Measurements from ENCODE around the gene PNMT. TPM values are rescaled to one million over a fixed set of nuclear protein-coding genes. Genes with fewer than 3 reads are reported as not detected.

PNMT gene
- total RNA-seq, 1 experiment from 2014 or later: 1.1 TPM

DNA sequence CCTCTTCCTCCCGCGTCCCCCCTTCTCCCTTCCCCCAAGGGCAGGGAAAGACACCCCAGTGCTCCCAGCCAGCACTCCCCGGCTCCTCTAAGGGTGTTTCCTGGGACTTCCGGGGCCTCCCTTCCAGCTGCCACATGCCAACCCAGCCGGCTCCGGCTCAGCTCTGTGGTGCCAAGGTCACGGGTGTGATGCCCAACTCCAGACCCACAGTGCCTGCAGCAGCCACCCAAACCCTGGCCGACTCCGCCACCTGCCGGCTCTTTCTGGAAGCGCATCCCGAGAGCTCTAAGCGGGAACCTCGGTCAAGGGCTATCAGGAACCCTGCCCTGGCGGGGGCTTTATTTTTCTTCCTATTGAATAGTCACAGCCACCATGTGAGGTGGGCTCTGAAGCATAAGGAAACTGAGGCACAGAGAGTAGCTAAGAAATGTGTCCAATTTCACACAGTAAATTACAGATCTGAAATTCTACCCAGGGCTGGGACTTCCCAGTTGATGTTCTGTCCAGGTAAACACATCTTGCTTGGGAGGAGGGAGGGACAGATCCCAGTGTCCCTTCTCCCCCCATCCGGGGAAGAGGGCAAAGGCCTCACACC lies 44.8 kb upstream of the PNMT start:
- Histone ChIP-seq H3K9me2 (ENCODE audit: insufficient read depth) (no peaks in the 10 kb centered on the region), H4K20me1 (ENCODE audit: insufficient read depth) (no peaks in the 10 kb centered on the region), H3K4me2 (peak overlapping the region; percentile 31; the same call in 1 of the 2 replicates), H3K27me3 (ENCODE audit: insufficient read depth, low read depth) (no peaks in the 10 kb centered on the region), H3K4me1 (replicated peaks; ENCODE audit: insufficient read depth) (0 out of 2 replicates have a peak, but pooled peaks cover 8% of the 10 kb centered on the region), H3K9me3 (ENCODE audit: insufficient read depth, low read depth) (no peaks in the 10 kb centered on the region), H3K36me3 (ENCODE audit: low read depth) (no peaks in the 10 kb centered on the region), H2AFZ (no peak overlapping the region), H3K27ac (no peak overlapping the region), H3F3A (ENCODE audit: insufficient read depth, low read depth) (peaks cover 21% of the 10 kb centered on the region), H3K4me3 (no peak overlapping the region), H3K79me2 (ENCODE audit: low read depth) (no peaks in the 10 kb centered on the region)
- TF ChIP-seq, protein P1, sequence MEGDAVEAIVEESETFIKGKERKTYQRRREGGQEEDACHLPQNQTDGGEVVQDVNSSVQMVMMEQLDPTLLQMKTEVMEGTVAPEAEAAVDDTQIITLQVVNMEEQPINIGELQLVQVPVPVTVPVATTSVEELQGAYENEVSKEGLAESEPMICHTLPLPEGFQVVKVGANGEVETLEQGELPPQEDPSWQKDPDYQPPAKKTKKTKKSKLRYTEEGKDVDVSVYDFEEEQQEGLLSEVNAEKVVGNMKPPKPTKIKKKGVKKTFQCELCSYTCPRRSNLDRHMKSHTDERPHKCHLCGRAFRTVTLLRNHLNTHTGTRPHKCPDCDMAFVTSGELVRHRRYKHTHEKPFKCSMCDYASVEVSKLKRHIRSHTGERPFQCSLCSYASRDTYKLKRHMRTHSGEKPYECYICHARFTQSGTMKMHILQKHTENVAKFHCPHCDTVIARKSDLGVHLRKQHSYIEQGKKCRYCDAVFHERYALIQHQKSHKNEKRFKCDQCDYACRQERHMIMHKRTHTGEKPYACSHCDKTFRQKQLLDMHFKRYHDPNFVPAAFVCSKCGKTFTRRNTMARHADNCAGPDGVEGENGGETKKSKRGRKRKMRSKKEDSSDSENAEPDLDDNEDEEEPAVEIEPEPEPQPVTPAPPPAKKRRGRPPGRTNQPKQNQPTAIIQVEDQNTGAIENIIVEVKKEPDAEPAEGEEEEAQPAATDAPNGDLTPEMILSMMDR (conservative IDR thresholded peaks at IDR 0.05): peak; percentile 96
- no peak for TF ChIP-seq EZH2 (IDR thresholded peaks at IDR 0.05; ENCODE audit: low read depth)
- DNase-seq: peak; percentile 53 to 79
- intact Hi-C loops (cut with micrococcal nuclease; ENCODE audit: unreplicated experiment): loop anchor here (1.0 to 5.0 kb wide), 6 partner anchors 49 to 544 kb away; partner anchors contain the start of genes IKZF3 and PSMD3
- no TSS peak for BruUV-seq (replicated peaks)
- ChIA-PET POLR2A (ENCODE audit: unreplicated experiment) (interaction anchor here (0.6 to 0.7 kb wide), 2 partner anchors 76 to 151 kb away, joined by 4 to 7 read pairs; no protein-coding TSS in a partner anchor), CTCF (interaction anchor here (0.6 to 1.6 kb wide), 4 partner anchors 11 to 76 kb away, joined by 3 to 10 read pairs (median 4); no protein-coding TSS in a partner anchor)

- ChIA-PET POLR2A (ENCODE audit: unreplicated experiment) (no interaction called here), CTCF (interaction anchor here (1.6 kb wide), 1 partner anchor 71 kb away, joined by 5 read pairs; no protein-coding TSS in a partner anchor)
- no peak overlapping the region for H3K27ac ChIP-seq
- TF ChIP-seq, protein P1 (conservative IDR thresholded peaks at IDR 0.05): no peak
- no peak for TF ChIP-seq EZH2 (IDR thresholded peaks at IDR 0.05; ENCODE audit: low read depth)
- no peak for DNase-seq
- H3K36me3 ChIP-seq (ENCODE audit: low read depth): no peaks in the 10 kb centered on the region
- H3K4me3 ChIP-seq: no peak overlapping the region
- H3K9me2 ChIP-seq (ENCODE audit: insufficient read depth): no peaks in the 10 kb centered on the region
- H3K9me3 ChIP-seq (ENCODE audit: insufficient read depth, low read depth): no peaks in the 10 kb centered on the region
- intact Hi-C loops (cut with micrococcal nuclease; ENCODE audit: unreplicated experiment): loop anchor here (5.0 kb wide), 2 partner anchors 417 to 543 kb away; no protein-coding TSS in a partner anchor
- no peaks in the 10 kb centered on the region for H3K79me2 ChIP-seq (ENCODE audit: low read depth)
- H3F3A ChIP-seq (ENCODE audit: insufficient read depth, low read depth): peaks cover 20% of the 10 kb centered on the region
- no TSS peak for BruUV-seq (replicated peaks)
- 0 out of 2 replicates have a peak, but pooled peaks cover 8% of the 10 kb centered on the region for H3K4me1 ChIP-seq (replicated peaks; ENCODE audit: insufficient read depth)
- no peak overlapping the region for H3K4me2 ChIP-seq
- no peaks in the 10 kb centered on the region for H4K20me1 ChIP-seq (ENCODE audit: insufficient read depth)
- no peaks in the 10 kb centered on the region for H3K27me3 ChIP-seq (ENCODE audit: insufficient read depth, low read depth)
- no peak overlapping the region for H2AFZ ChIP-seq
These were observed 43.9 kb upstream of the PNMT start for GRCh38 chr17:39624313-39624712.

DNA sequence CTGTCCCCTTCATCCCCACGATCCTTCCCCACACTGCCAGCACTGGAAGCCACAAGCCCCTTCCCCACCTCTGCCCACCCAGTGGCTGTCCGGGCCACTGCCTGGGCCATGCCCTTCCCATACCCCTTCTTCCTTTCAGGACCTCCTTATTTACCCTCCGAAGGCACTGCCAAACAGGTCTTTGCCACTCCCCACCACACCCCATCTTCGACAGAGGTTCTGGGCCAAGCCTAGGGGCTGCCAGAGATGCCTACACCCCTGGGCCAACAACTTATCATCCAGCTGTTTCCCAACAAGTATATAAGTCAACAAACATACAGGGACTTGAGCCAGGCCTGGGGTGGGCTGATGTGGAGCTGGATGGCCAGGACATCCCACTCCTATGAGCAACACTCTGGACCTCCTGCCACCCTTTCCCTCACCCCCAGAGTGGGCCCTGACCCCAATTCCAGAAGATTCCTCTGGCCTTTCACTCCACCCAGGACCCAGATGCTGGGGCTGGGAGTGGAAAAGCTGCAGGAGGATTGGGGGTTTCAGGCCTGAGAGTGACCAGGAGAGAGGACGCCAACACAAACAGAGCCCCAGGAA lies 43.0 kb upstream of the PNMT start:
- Histone ChIP-seq H3K79me2 (ENCODE audit: low read depth) (no peaks in the 10 kb centered on the region), H3K27ac (no peak overlapping the region), H3K36me3 (ENCODE audit: low read depth) (no peaks in the 10 kb centered on the region), H3K4me2 (no peak overlapping the region), H3K9me2 (ENCODE audit: insufficient read depth) (no peaks in the 10 kb centered on the region), H2AFZ (no peak overlapping the region), H3K9me3 (ENCODE audit: insufficient read depth, low read depth) (no peaks in the 10 kb centered on the region), H3K4me3 (no peak overlapping the region), H3K27me3 (ENCODE audit: insufficient read depth, low read depth) (no peaks in the 10 kb centered on the region), H4K20me1 (ENCODE audit: insufficient read depth) (no peaks in the 10 kb centered on the region), H3F3A (ENCODE audit: insufficient read depth, low read depth) (peaks cover 15% of the 10 kb centered on the region; the same call in 1 of the 2 replicates), H3K4me1 (replicated peaks; ENCODE audit: insufficient read depth) (0 out of 2 replicates have a peak, but pooled peaks cover 8% of the 10 kb centered on the region)
- no TSS peak for BruUV-seq (replicated peaks)
- TF ChIP-seq EZH2 (IDR thresholded peaks at IDR 0.05; ENCODE audit: low read depth): no peak
- TF ChIP-seq, protein P1 (conservative IDR thresholded peaks at IDR 0.05): no peak
- ChIA-PET POLR2A (ENCODE audit: unreplicated experiment) (no interaction called here), CTCF (interaction anchor here (0.5 kb wide), 1 partner anchor 105 kb away, joined by 5 read pairs; the partner anchor contains the start of gene MIEN1)
- intact Hi-C loops (cut with micrococcal nuclease; ENCODE audit: unreplicated experiment): no loop called here
- DNase-seq: no peak
